Measurements from ENCODE around the gene RANBP1. TPM values are rescaled to one million over a fixed set of nuclear protein-coding genes. Genes with fewer than 3 reads are reported as not detected.

Gene RANBP1
- total and polyA plus RNA-seq, 9 of the 15 experiments (the other 6 are each of a cell fraction or from before 2014, with no cell fraction given): 162 to 2,891 (median 1,289) TPM

DNA sequence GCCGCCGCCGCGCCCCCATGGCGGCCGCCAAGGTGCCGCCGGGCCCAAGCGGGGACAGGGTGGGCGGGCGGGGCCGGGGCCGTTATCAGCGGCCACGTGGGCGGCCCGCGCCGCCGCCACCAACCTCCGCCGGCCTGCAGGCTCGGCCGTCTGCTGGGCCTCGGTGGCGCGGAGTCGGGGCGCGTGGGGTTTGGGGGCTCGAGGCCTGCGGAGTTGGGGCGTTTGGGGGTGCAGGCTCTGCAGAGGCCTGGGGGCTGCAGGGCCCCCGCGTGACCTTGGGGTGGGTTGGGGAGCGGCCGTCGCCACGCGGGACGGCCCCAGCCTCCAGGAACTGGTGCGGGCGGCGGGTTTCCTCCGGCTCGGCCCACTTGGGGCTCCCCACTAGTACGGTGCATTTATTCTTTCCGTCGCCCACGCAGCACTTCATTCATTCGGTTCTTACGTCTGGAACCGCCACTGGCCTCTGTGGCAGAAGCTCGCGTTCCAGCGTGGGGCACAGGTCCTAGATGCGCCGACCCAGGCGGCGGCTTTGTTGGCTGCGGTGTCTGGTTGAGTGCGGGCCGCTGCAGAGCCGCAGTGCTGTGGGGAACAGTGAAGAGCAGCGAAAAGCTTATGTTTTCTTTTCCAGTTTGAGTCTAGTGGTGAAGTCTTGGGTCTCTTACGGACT lies 1.9 kb downstream of the RANBP1 start (continued):
- TF ChIP-seq ZZZ3 (IDR thresholded peaks at IDR 0.05) (no peak), CBX3 (IDR thresholded peaks at IDR 0.05; ENCODE audit: borderline replicate concordance in 1 of 2, low read length in 2 of 2) (no peak), CHD1 (IDR thresholded peaks at IDR 0.05; ENCODE audit: low read length) (peak; percentile 100), SIX5 (IDR thresholded peaks at IDR 0.05; ENCODE audit: borderline replicate concordance in 1 of 2, insufficient read depth in 1 of 2, low read depth in 1 of 2, low read length in 2 of 2) (peak in 1 of 2 experiments; percentile 19; a peak in 1 of 4 replicates), MYC (IDR thresholded peaks at IDR 0.05; ENCODE audit: low read depth, low read length) (peak; percentile 9; the same call in 1 of the 2 replicates), MYC (CRISPR knock-in tag; IDR thresholded peaks at IDR 0.05; ENCODE audit: borderline replicate concordance, low read depth) (peak; percentile 99), HBP1 (CRISPR knock-in tag; IDR thresholded peaks at IDR 0.05) (peak; percentile 83), ARID2 (IDR thresholded peaks at IDR 0.05) (peak; percentile 13; the same call in 1 of the 2 replicates), ATF7 (IDR thresholded peaks at IDR 0.05) (no peak), TAF9B (IDR thresholded peaks at IDR 0.05; ENCODE audit: partially characterized antibody) (no peak), E2F6 (IDR thresholded peaks at IDR 0.05; ENCODE audit: borderline replicate concordance in 1 of 2, extremely low read depth in 1 of 2, insufficient read depth in 1 of 2, insufficient read length in 1 of 2, low read depth in 1 of 2, low read length in 1 of 2, poor library complexity in 1 of 2, severe bottlenecking in 1 of 2) (peak in 1 of 2 experiments; percentile 63), SIN3A (IDR thresholded peaks at IDR 0.05; ENCODE audit: borderline replicate concordance in 2 of 2, control insufficient read depth in 1 of 2, low read depth in 2 of 2, low read length in 2 of 2) (peak in 1 of 2 experiments; percentile 85; a peak in 2 of 4 replicates), IFI16 (CRISPR knock-in tag; IDR thresholded peaks at IDR 0.05) (no peak), DACH1 (IDR thresholded peaks at IDR 0.05; ENCODE audit: partially characterized antibody) (no peak), CHD2 (IDR thresholded peaks at IDR 0.05; ENCODE audit: low read depth, low read length) (peak; percentile 39), ZNF398 (CRISPR knock-in tag; IDR thresholded peaks at IDR 0.05) (no peak), POLR2A (conservative IDR thresholded peaks at IDR 0.05) (peak; percentile 73), BCL6 (CRISPR knock-in tag; IDR thresholded peaks at IDR 0.05) (no peak), MCM2 (IDR thresholded peaks at IDR 0.05; ENCODE audit: low read depth) (no peak), PHF8 (IDR thresholded peaks at IDR 0.05; ENCODE audit: borderline replicate concordance, low read length) (peak; percentile 84), PML (IDR thresholded peaks at IDR 0.05; ENCODE audit: low read length) (peak; percentile 46; the same call in 1 of the 2 replicates)

All from K562 (cell line).